EL (cell line): ENCODE measurements around the gene NRSN1.

Source experiments
- DNase-seq: peaks from one replicate; pipeline ENCODE4 v3.0.0-alpha.2; 2016

The NRSN1 gene

DNA sequence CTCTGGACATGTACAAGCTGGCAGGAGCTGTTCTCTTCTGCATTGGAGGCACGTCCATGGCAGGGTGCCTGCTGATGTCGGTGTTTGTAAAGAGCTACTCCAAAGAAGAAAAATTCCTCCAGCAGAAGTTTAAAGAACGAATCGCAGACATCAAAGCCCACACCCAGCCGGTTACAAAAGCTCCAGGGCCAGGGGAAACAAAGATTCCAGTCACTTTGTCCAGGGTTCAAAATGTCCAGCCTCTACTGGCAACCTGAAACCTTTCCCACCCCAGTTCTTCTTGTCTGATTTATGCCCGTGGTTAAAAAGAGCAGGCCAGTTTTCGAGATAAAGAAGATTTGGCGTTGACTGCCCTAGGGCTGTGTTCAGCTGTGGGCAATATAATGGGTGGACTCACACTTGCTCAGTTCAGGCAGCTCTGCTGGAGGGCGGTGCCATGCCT, 19.7 kb downstream of the NRSN1 start:
- no peak for DNase-seq

DNA sequence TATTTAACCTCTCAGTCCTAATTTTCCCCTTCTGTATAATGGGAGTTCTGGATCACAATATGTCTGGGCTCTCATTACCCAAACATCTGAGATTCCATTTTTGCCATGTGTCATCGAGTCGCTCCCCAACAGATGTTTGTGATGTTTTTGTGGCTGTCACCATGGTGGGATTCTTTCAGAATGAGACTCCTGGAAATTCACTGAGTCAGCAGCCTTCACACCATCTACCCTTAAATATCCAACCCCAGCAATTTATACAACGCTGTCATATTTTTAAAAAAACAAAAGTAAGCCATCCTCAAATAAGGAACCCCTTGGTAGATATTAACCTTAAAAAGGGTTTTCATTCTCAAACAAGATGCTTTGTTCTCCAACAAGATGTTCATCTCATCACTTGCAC, 20.9 kb downstream of the NRSN1 start:
- DNase-seq = no peak

DNA sequence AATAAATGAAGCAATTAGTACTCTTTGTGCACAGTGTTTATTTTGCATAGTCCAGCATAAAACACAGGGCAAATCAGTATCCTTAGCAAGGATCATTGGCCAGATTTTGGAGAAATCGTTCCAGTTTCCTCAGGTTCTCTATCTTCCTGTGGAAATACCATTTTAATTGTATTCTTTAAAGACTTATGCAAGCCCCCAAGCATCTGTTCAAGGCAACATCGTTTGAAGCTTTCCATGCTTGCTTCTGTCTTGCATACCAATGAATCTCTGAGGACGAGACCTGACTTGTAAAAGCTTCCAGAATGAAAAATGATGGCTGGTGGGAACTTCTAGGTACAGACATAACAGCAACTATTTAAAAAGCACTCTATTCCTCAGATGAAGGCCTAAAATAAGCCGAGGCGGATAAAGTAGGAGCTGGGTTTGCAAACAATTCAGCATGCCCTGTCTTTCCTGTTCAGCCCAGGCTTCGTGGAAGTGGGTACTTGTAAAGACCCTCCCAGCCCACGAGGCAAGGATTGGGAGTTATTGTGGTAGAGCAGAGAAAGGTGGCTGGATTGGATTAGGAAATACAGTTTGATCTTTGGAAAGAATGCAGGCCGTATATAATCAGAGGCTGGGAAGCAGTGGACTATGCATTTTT, 21.6 kb downstream of the NRSN1 start:
- no peak for DNase-seq

DNA sequence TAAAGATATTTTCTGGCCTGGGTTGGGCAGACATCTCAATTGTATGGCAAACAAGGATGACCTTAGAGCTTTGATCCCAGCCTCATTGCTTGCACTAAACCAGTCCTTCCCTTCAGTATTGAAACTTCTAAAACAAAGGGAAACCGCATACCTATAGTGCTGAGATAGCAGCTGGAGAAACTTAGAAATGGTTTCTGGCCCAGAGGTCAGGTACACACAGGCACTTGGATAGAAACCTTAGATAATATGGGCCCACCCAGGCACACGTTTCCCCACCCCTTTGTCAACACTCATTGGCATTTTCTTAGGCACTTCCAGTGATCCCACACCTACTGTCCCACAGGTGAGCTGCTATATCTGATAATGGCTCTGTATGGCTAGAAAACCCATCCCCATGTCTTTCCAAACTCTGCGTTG, 22.1 kb downstream of the NRSN1 start:
- no peak for DNase-seq

DNA sequence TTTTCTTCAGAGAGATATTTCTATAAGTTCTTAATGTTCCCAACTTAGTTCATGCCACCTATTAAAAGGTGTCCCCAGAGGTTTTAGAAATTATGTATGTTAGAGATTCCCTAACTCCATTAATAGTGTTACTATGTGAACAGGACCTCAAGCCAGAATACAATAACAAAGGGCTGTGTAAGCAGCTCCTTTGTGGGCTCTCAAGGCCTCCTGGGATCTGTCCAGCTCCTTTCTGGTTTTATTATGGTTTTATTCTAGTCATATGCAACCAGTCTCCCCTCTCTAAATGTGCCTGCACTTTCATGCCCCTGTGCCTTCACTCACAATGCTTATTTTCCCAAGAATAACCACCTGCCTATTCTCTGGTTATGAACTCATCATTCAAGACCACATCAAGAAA, 22.7 kb downstream of the NRSN1 start:
- DNase-seq = no peak

DNA sequence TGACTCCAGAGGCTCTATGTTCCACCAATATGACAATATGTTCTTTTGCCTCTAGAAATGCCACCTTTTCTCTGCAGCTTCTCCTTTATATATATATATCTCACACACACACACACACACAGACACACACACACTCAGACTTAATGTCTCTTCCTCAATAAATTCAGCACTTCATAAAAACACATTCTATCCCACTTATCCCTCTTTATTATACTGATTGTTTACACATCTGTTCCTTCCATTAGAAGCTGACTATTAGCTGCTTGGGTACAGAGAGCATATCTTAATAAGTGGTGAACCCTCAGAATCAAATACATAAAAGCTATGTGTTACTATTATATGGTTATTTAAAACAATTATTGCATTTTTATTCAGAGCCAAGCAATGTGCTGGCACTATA, 23.3 kb downstream of the NRSN1 start:
- no peak for DNase-seq

DNA sequence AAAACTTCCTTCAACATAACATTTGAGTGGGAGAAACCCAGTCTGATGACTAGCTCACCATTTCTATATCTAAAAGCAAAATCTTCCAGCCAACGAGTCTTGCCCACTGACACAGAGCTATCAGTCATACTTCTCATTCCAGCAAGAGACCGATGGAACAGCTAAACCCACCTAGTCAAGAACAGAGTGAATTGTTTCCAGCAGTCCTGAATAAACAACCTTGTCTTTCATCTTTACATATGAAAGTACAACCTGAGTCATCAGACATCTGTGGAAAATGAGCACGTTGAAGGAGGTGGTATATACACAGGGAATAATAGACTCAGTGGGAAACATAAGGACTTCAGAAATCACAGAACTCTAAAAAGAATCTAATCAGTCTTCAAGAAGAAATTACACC, 23.8 kb downstream of the NRSN1 start:
- DNase-seq = no peak

DNA sequence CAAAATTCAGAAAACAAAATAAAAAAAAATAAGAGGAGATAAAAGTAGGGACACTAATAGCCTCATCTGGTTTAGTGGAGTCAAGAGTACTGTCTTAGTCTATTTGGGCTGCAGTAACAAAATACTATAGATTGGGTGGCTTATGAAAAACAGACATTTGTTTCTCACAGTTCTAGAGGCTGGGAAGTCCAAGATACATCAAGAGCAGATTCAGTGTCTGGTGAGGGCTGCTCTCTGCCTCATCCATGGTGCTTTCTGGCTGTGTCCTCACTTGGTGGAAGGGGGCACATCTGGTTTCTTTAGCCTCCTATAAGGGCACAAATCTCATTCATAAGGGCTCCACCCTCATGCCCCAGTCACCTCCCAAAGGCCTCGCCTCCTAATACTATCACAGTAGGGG, 26.0 kb downstream of the NRSN1 start:
- DNase-seq = no peak

DNA sequence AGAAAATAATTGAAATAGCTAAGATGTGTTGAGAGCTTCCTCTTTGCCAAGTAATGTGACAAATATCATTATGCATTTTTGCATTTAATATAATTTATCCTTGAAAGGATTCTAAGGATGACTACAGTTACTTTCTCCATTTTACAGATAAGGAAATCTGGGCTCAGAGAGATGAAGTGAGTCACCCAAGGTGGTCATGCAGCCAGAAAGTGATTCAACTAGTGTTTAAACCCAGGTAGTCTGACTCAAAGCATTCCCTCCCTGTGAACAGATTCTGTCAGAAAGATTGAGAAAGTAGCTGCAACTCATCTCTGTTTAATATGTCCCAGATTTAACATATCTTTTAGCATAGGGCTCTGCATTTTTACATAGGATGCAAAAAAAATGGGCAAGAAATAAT, 28.1 kb downstream of the NRSN1 start:
- DNase-seq = no peak

DNA sequence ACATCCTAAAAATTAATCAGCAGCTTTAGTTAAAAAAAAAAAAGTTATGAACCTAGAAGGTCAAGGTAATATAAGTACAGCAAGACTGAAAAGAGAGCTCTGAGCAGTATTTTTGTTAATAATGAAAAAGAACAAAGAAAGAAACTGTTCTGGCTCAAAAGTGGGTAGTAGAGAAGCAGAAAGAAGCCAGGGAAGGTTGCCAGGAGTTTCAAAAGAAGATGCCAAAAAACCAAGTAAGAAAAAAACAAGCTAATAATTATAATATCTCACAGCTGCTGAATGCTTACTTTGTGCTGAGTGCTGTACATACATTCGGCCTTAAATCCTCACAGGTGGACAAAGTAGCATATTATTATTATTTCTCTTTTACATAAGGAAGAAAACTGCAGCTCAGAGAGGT, 31.9 kb downstream of the NRSN1 start:
- no peak for DNase-seq

DNA sequence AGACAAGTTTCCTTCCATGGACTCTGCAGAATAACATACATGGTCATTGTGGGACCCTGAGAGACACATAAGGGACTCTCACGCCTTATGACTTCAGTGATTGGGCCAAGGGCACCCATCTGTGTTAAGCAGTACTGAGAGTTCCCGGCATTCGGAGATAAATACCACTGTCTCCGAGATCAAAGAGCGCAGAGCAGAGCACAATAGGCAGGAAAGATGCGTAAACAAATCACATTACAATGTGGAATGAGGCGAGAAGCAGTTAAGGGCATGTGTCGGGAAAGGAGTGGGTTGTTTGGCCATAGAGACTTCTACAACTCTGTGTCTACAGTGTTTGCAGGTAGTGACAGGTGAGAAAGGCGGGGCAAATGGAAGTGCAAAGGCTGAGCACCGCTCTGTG, 57.6 kb downstream of the NRSN1 start:
- DNase-seq = no peak

DNA sequence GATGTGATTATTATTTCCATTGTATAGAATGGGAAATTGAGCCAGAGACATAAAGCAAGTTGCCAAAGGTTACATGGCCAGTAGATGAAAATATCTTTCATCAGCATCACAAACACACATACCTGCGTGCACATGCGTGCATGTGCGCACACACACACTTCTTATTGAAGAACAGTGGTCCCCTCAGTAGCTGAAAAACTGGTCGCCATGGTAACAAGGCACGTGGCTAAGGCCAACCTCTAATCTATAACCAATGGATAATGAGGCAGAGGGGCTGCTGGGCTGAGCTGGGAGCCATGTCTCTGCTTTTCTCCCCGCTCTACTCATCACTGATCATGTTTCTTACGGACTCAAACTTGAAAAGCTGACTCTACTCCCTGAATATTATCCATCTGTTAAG, 60.3 kb downstream of the NRSN1 start:
- no peak for DNase-seq

DNA sequence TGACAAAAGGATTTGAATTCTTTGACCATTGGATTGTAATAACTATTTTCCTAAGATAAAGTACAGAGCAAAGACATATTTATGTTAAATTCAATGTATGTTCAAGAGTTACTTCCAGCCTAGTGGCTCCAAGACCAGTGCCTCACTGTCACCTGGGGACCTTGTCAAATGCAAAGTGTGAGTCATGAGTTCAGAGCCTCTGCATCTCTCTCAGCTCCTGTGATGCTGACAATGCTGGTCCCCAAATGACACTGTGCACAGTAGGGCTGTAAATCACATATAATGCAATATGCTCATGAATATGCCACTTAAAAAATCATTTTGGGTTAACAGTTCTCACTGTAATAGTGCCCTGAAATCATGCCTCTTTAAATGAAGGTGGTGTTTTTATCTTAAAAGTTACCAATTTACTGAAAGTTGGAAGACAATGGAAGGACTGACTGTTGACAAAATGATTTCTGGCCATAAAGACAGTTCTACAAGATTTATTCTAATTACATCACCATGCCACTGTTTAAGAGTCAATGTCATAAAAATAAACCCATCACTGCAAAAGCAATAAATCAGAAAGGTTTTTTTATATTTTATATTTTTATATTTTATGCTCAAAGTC, 62.1 kb downstream of the NRSN1 start:
- DNase-seq = no peak

DNA sequence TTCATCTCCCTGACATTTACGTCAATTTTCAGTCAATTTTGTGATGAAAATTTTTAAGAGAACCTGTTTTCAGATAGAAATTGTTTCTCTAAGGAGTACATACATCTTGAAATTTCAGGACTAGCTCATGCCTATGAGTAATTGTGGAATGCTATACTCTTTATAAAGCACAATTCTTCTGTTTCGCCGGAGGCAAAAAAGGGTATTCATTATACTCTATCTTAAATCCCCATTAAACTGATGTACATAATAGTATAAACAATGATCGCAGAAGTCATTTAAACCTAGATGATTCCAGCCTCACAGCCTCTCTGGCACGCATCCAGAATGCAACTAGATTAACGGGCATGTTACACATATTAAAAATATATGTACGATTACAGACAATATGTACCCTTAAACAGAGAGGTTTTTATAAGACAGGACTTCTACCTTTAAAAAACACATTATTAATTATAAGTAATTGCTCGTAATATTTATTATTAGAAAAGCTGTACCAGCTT, 62.6 kb downstream of the NRSN1 start:
- DNase-seq = no peak

DNA sequence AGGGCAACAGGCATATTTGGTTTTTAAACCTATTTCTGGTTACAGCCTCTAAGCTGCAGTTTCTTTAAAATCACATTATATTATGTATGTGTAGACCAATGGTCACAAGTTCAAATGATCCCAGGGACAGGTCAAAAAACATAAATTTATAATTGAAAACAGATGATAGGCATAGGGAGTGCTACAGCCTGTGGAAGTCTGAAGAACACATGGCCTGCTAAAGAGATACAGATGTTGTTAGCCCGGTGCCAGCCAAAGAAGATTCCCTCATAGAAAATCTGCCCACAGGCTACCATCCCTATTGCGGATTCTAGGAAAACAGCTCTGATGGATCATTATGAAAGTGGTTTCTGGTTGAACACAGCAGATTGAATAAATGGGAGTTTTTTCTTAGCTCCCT, 65.3 kb downstream of the NRSN1 start:
- no peak for DNase-seq

DNA sequence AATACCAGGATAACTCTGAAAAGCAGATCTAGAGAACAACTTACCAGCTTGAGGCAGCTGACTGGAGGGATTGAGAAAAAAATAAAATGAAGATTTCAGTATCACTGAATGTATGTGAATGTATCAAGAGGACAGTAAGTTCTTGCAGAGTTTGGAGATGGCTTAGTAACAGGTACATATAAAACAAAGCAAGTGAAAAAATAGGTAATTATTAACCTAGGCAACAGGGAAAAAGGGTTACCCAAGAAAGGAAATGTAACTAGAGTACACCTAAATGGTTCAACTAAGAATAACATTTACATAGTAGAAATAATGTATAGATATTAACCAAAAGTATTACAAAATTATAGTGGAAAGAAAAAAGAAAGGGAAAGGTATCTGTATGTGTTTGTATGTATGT, 67.3 kb downstream of the NRSN1 start:
- DNase-seq = no peak

DNA sequence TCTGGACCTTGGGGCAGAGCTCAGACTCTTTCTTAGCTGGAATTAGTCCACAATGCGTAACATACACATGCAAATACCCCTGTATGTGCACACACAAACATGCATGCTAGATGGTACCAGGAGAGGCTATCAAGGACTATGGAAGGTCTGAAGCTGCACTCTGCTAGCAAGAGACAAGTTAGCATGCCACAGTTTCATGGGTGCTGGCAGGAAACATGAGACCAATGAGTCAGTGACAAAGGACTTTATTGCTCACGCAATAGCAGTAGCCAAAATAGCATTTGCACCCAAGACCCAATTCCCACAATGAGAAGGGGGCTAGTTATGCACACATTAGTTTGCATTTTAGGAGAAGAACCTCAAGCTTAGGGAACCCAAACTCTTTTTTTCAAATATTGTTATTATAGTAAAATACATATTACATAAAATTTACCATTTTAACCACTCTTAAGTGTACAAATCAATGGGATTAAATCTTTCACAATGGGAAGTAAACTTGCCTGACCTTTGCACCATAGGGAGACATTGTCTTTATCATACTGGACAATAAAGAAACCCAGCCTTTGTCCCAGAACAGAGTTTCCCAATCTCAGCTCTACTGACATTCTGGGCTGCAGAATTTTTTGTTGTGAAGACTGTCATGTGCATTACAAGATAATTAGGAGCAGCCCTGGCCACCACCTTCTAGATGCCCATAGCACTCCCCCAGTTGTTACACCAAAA, 69.1 kb downstream of the NRSN1 start:
- no peak for DNase-seq

DNA sequence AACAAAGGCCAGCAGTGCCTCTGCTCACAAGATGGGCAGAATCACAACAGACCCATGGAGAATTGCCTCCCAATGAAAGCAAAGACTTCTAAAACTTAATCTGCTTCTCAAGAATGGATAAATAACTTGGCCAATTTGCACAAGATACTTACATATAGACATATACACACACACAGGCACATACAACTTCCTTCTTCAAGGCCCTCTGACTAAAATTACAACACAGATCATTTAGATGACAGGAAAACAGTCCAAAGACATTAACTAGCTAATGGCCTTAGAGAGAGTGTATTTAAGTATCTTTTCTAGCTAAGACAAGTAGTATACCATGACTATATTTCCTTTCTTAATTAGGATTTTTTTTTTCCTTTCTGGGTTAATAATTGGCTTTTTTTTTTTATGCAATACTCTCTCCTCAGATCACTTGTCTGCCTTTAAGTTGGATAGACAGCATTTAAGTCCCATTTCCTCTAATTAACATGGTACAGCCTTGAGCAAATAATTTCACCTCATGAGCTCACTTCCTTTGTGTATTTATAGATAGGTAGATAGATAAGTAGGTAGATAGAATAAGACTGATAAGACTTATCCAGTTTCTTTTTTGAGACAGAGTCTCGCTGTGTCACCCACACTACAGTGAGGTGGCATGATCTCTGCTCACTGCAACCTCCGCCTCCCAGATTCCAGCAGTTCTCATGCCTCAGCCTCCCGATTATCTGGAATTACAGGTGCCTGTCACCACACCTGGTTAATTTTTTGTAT, 70.0 kb downstream of the NRSN1 start:
- DNase-seq = no peak
